ENCODE results near the gene PLN.

PLN gene

DNA sequence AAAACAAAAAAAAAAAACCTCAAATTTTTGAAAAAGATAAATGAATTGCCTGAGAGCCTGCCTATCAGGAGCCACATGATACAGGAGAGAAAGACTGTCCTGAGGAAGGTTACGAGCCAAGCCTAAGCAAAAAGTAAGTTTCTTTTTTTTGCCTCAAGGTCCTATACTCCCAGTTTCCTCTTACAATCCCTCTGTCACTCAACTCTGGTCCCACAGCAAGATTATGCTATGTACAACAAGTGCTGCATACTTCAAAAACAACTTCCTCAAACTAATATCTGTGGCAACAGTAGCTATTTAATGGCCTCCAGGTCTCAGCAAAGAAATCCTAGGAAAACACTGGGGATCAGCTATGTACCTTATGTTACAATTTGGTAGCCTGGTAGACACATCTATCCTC, 46.8 kb downstream of the PLN start:
- TF ChIP-seq, protein P1, sequence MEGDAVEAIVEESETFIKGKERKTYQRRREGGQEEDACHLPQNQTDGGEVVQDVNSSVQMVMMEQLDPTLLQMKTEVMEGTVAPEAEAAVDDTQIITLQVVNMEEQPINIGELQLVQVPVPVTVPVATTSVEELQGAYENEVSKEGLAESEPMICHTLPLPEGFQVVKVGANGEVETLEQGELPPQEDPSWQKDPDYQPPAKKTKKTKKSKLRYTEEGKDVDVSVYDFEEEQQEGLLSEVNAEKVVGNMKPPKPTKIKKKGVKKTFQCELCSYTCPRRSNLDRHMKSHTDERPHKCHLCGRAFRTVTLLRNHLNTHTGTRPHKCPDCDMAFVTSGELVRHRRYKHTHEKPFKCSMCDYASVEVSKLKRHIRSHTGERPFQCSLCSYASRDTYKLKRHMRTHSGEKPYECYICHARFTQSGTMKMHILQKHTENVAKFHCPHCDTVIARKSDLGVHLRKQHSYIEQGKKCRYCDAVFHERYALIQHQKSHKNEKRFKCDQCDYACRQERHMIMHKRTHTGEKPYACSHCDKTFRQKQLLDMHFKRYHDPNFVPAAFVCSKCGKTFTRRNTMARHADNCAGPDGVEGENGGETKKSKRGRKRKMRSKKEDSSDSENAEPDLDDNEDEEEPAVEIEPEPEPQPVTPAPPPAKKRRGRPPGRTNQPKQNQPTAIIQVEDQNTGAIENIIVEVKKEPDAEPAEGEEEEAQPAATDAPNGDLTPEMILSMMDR (IDR thresholded peaks at IDR 0.05; ENCODE audit: insufficient read depth, low read depth, low read length, missing control alignments): no peak
- H3K4me3 ChIP-seq (ENCODE audit: low read length): no peak overlapping the region
- DNase-seq (ENCODE audit: low read depth): no peak

DNA sequence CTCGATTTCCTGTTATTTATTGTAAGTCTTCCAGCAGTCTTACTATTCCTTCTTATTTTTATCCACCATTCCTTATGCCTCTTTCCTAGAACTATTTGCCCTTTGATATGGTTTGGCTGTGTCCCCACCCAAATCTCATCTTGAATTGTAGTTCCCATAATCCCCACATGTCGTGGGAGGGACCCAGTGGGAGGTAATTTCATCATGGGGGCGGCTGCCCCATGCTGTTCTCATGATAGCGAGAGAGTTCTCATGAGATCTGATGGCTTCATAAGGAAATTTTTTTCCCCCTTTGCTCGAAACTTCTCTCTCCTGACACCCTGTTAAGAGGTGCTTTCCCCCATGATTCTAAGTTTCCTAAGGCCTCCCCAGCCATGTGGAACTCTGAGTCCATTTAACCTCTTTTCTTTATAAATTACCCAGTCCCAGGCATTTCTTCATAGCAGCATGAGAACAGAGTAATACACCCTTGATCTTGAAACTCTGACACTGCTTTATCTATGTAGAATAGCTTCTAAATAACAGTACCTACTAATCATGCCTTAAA, 48.8 kb downstream of the PLN start:
- TF ChIP-seq, protein P1 (IDR thresholded peaks at IDR 0.05; ENCODE audit: insufficient read depth, low read depth, low read length, missing control alignments): no peak
- no peak for DNase-seq (ENCODE audit: low read depth)
- H3K4me3 ChIP-seq (ENCODE audit: low read length): no peak overlapping the region

DNA sequence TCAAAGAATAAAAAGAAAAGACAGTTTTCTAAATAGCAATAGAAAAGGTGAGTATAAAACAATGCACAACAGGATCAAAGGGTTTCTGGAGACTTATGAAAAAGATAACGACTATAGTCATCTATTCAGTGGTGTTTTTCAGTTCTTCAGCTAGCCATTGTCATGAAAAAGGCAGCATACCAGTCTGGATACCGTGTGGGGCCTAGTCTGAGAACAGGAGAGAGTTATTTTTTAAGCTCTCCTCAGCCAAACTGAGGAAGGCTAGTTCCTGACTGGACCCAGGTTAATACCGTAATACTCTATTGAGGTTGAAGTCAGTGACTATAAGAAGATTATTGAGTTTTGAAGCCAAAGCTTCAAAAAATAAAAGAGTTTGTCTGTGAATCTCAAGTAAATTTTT, 49.5 kb downstream of the PLN start:
- H3K4me3 ChIP-seq (ENCODE audit: low read length): no peak overlapping the region
- no peak for DNase-seq (ENCODE audit: low read depth)
- TF ChIP-seq, protein P1 (IDR thresholded peaks at IDR 0.05; ENCODE audit: insufficient read depth, low read depth, low read length, missing control alignments): no peak

DNA sequence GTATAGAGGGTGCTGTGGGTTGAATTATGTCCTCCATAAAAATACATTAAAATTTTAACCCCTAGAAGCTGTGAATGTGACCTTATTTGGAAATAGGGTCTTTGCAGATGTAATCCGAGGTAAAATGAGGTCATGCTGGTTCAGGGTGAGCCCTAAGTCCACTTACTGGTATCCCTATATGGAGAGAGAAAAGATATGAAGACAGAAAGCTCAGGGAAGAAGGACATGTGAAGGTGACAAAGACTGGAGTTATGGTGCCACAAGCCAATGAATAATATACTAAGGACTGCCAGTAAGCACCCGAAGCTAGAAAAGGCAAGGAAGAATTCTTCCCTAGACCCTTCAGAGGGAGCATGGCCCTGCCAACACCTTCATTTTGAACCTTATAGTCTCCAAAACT, 50.2 kb downstream of the PLN start:
- no peak for DNase-seq (ENCODE audit: low read depth)
- no peak overlapping the region for H3K4me3 ChIP-seq (ENCODE audit: low read length)
- TF ChIP-seq, protein P1 (IDR thresholded peaks at IDR 0.05; ENCODE audit: insufficient read depth, low read depth, low read length, missing control alignments): no peak

DNA sequence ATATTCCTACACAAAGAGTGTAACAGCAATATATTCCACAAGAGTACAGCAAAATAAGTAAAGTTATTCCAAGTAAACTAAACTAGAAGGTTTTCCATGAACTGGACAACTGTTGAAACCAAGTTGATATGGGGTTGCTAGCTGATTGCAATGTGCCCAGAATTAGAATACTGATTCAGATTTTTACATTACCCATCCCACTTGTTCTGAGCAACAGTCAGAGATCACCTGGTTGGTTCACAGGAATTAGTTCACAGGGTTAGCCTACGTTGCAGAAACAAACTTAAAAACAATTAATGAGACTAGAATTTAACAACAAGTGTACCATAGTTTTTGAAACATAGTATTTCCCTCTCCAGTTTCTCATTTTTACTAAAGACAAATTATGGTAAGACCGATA, 54.2 kb downstream of the PLN start:
- H3K4me3 ChIP-seq (ENCODE audit: low read length): no peak overlapping the region
- TF ChIP-seq, protein P1 (IDR thresholded peaks at IDR 0.05; ENCODE audit: insufficient read depth, low read depth, low read length, missing control alignments): no peak
- DNase-seq (ENCODE audit: low read depth): no peak

DNA sequence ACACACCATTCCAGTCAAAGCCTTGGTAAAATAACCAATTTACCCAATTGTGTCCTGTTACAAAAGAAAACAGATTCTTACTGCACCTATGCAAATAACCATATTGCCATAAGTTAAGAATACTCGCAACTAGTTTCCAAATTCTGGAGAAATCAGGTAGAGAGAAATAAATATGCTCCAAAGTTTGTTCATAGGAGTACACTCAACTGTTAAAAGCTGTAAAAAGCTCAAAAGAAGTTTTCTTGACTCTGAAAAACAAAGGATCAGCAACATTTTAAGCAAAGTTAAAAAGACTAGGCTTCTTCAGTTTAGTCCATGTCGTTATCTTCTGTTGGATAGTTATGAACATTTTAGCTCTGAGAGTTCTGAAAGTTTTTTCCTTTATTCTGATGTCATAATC, 55.3 kb downstream of the PLN start:
- DNase-seq (ENCODE audit: low read depth): no peak
- TF ChIP-seq, protein P1 (IDR thresholded peaks at IDR 0.05; ENCODE audit: insufficient read depth, low read depth, low read length, missing control alignments): no peak
- H3K4me3 ChIP-seq (ENCODE audit: low read length): no peak overlapping the region

DNA sequence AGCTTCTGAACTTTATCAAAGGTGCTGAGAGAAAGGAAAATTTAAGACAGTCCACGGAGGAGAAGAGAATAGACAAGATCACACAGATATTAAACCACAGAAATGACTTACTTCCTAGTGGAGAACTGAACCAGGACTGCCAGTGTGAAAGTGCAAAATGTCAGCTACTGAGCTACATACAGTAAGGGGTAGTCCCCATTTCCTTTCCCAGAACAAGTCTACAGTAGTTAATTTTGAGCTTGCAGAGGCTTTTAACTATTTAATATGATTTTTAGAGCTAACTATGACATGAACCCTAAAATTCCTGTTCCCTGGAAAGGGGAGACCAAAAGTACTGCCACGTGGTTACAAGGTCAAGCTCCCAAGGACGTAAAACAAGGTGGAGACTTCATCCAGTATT, 58.2 kb downstream of the PLN start:
- TF ChIP-seq, protein P1 (IDR thresholded peaks at IDR 0.05; ENCODE audit: insufficient read depth, low read depth, low read length, missing control alignments): no peak
- DNase-seq (ENCODE audit: low read depth): no peak
- H3K4me3 ChIP-seq (ENCODE audit: low read length): no peak overlapping the region

Data from epithelial cell of esophagus (primary cell).